HG03025 (cell line): Measurements from ENCODE around the gene NAV2.

Experiments used
- ATAC-seq: cut with Tn5 transposase; IDR thresholded peaks from one replicate; pipeline ENCODE4 v1.9.1; 2021; ENCODE audit warnings: mild to moderate bottlenecking, moderate library complexity; ENCODE audit not compliant: unreplicated experiment, low FRiP score

The NAV2 gene

GRCh38 chr11:19933801-19934488 is 221.3 kb downstream of the NAV2 start:
- no peak for ATAC-seq

- no peak for ATAC-seq
Observed at GRCh38 chr11:19934828-19935259, 222.2 kb downstream of the NAV2 start.

- no peak for ATAC-seq
Observed at GRCh38 chr11:19935507-19935906, 222.9 kb downstream of the NAV2 start.

GRCh38 chr11:19936461-19936860 is 223.8 kb downstream of the NAV2 start:
- no peak for ATAC-seq

GRCh38 chr11:19938169-19938856 is 225.7 kb downstream of the NAV2 start:
- no peak for ATAC-seq

GRCh38 chr11:19938866-19939265 is 226.2 kb downstream of the NAV2 start:
- no peak for ATAC-seq

GRCh38 chr11:19939415-19939929 is 226.8 kb downstream of the NAV2 start:
- no peak for ATAC-seq

- no peak for ATAC-seq
Observed at GRCh38 chr11:19940831-19941230, 228.2 kb downstream of the NAV2 start.

GRCh38 chr11:19946681-19947080 is 234.0 kb downstream of the NAV2 start:
- no peak for ATAC-seq

- no peak for ATAC-seq
Observed at GRCh38 chr11:19947537-19948114, 235.0 kb downstream of the NAV2 start.

- ATAC-seq, result no peak
Observed at GRCh38 chr11:19949606-19950005, 237.0 kb downstream of the NAV2 start.

- peak; percentile 85 for ATAC-seq
Observed at GRCh38 chr11:19951558-19952115, 239.0 kb downstream of the NAV2 start.

GRCh38 chr11:19952116-19952605 is 239.5 kb downstream of the NAV2 start:
- no peak for ATAC-seq

- no peak for ATAC-seq
Observed at GRCh38 chr11:19952911-19953310, 240.3 kb downstream of the NAV2 start.

GRCh38 chr11:19953336-19953735 is 240.7 kb downstream of the NAV2 start:
- ATAC-seq, result no peak

- ATAC-seq, result no peak
Observed at GRCh38 chr11:19953909-19954308, 241.3 kb downstream of the NAV2 start.

- no peak for ATAC-seq
Observed at GRCh38 chr11:19954899-19955298, 242.3 kb downstream of the NAV2 start.

GRCh38 chr11:19955660-19956059 is 243.0 kb downstream of the NAV2 start:
- ATAC-seq, result no peak

GRCh38 chr11:19956228-19956627 is 243.6 kb downstream of the NAV2 start:
- ATAC-seq, result no peak

GRCh38 chr11:19957294-19957943 is 244.8 kb downstream of the NAV2 start:
- ATAC-seq, result no peak

- ATAC-seq, result no peak
Observed at GRCh38 chr11:19958204-19958603, 245.6 kb downstream of the NAV2 start.
